ENCODE measurements around the gene GPM6B.

DNA sequence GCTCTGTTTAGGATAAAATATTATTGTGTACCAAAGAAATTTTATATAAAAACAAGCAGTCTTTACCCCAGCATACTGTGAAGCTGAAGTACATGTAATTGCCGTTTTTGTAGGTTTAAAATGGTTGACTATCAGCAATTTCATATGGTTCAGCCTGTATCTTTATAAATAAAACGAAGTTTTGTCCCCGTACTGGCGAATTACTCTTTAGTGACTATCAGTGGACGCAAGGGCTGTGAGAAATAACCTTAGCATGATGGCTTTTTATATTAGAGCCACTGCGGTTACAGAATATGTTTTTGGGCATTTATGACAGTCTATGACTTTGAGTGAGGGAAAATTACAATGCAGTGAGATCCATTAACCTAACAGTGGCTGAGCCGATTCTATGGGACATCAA lies 1.2 kb downstream of the GPM6B start:
- TF ChIP-seq POLR2A (IDR thresholded peaks at IDR 0.05; ENCODE audit: low read depth, low read length): no peak
- TF ChIP-seq POLR2AphosphoS5 (IDR thresholded peaks at IDR 0.05; ENCODE audit: low read depth, low read length): no peak
